Keratinocyte (primary cell): ENCODE data around the gene CARD11. TPM values are rescaled to one million over a fixed set of nuclear protein-coding genes. Genes with fewer than 3 reads are reported as not detected.

Experiments used
- DNase-seq: peaks from one replicate; pipeline ENCODE4 v3.0.0-alpha.2; 2011; ENCODE audit warnings: low read depth, missing footprints, low spot score
- FAIRE-seq: peaks from 2 replicates; lab custom pipeline; 2011; peaks lifted over from hg19 to GRCh38; lab: Jason Lieb, UNC
- H2AFZ ChIP-seq: 2 replicates; pipeline ENCODE4 v1.6.0; 2012; ENCODE audit warnings: low read length, control low read depth, inconsistent platforms; ENCODE audit not compliant: control insufficient read depth
- H3K27ac ChIP-seq: 2 replicates; pipeline ENCODE4 v1.5.1; 2011; ENCODE audit warnings: low read length; ENCODE audit not compliant: control insufficient read depth, insufficient read depth
- H3K27me3 ChIP-seq: 3 replicates; pipeline ENCODE4 v1.6.0; 2011; ENCODE audit warnings: low read length; ENCODE audit not compliant: control insufficient read depth, insufficient read depth; ENCODE audit errors: extremely low read depth
- H3K36me3 ChIP-seq, 2 experiments: 2 replicates in 1 of 2; 3 replicates in 1 of 2; pipeline ENCODE4 v1.5.1; 2011; ENCODE audit warnings: low read length in 2 of 2, mild to moderate bottlenecking in 1 of 2; ENCODE audit not compliant: control insufficient read depth in 2 of 2, insufficient read depth in 2 of 2; ENCODE audit errors: extremely low read depth in 1 of 2
- H3K4me1 ChIP-seq: 3 replicates; pipeline ENCODE4 v1.5.1; 2011; ENCODE audit warnings: low read length; ENCODE audit not compliant: control insufficient read depth, insufficient read depth; ENCODE audit errors: extremely low read depth
- H3K4me2 ChIP-seq: 3 replicates; pipeline ENCODE4 v1.6.0; 2011; ENCODE audit warnings: low read depth, low read length; ENCODE audit not compliant: control insufficient read depth, insufficient read depth; ENCODE audit errors: extremely low read depth
- H3K4me3 ChIP-seq, 3 experiments: fragments of 200-600 bp in 1 of 3; sonication (generic) in 1 of 3; 2 replicates in 2 of 3; 3 replicates in 1 of 3; pipeline ENCODE4 v1.5.1; 2011 to 2016; ENCODE audit warnings: low read length in 3 of 3, mild to moderate bottlenecking in 3 of 3, control low read depth in 2 of 3, inconsistent platforms in 1 of 3, low read depth in 1 of 3, mixed read lengths in 1 of 3, mixed run types in 1 of 3, moderate library complexity in 1 of 3; ENCODE audit not compliant: control insufficient read depth in 2 of 3, insufficient read depth in 2 of 3; ENCODE audit errors: extremely low read depth in 1 of 3
- H3K79me2 ChIP-seq: 2 replicates; pipeline ENCODE4 v1.6.0; 2012; ENCODE audit warnings: low read length; ENCODE audit not compliant: control insufficient read depth, insufficient read depth
- H3K9ac ChIP-seq: 3 replicates; pipeline ENCODE4 v1.6.0; 2011; ENCODE audit warnings: low read length; ENCODE audit not compliant: control insufficient read depth, insufficient read depth; ENCODE audit errors: extremely low read depth
- H3K9me1 ChIP-seq: 3 replicates; pipeline ENCODE4 v1.6.0; 2011; ENCODE audit warnings: low read length; ENCODE audit not compliant: control insufficient read depth, insufficient read depth; ENCODE audit errors: extremely low read depth
- H3K9me3 ChIP-seq: 2 replicates; pipeline ENCODE4 v1.5.1; 2012; ENCODE audit warnings: low read depth, low read length; ENCODE audit not compliant: control insufficient read depth
- H4K20me1 ChIP-seq: 3 replicates; pipeline ENCODE4 v1.6.0; 2011; ENCODE audit warnings: low read length; ENCODE audit not compliant: control insufficient read depth, insufficient read depth; ENCODE audit errors: extremely low read depth
- CTCF ChIP-seq, 3 experiments: IDR thresholded peaks in 1 of 3; conservative IDR thresholded peaks in 1 of 3; optimal IDR thresholded peaks in 1 of 3; 2 replicates in 2 of 3; 3 replicates in 1 of 3; pipeline versions ENCODE3 to v1.5.1; 2011; ENCODE audit warnings: low read length in 3 of 3, mild to moderate bottlenecking in 3 of 3, moderate library complexity in 2 of 3, control low read depth in 1 of 3, inconsistent platforms in 1 of 3; ENCODE audit not compliant: insufficient read depth in 2 of 3; ENCODE audit errors: extremely low read depth in 1 of 3
- EZH2 ChIP-seq: IDR thresholded peaks from one replicate; pipeline ENCODE4 v1.6.1; 2012; ENCODE audit warnings: inconsistent platforms, mild to moderate bottlenecking, low read length, moderate library complexity
- dilution Hi-C: fragments of 300-500 bp; cut with MboI; formaldehyde crosslinking; loops from one replicate; pipeline ENCODE4 v1.7.0; 2020; ENCODE audit warnings: low sequenced_read_pairs; ENCODE audit not compliant: extremely low pct_ligation_motif_present
- polyA plus RNA-seq, 5 experiments: library from polyadenylated mRNA; depleted of rRNA in 3 of 5; stranded (reverse) in 3 of 5; stranded (forward) in 1 of 5; unstranded in 1 of 5; fragments of >200 nt; gene quantifications; 1 replicate in 1 of 5; 2 replicates in 3 of 5; 3 replicates in 1 of 5; pipeline versions ENCODE4 v1.2.1 to v1.2.3, GENCODE V29; 2011 to 2012; ENCODE audit warnings: missing spikeins in 2 of 5, low read depth in 1 of 5, low replicate concordance in 1 of 5

Gene CARD11
- polyA plus RNA-seq, 1 donor (not counting 4 experiments of a cell fraction or from before 2014, with no cell fraction given), result 4.3 TPM

GRCh38 chr7:2955269-2955668 lies 88.4 kb downstream of the CARD11 start:
- Histone ChIP-seq H3K9me1 (no peaks in the 10 kb centered on the region), H2AFZ (no peak overlapping the region), H3K27me3 (no peaks in the 10 kb centered on the region), H3K27ac (no peak overlapping the region), H3K36me3 (no peaks in the 10 kb centered on the region), H3K4me1 (peaks cover 29% of the 10 kb centered on the region), H3K4me2 (no peak overlapping the region), H3K79me2 (no peaks in the 10 kb centered on the region), H3K9ac (no peak overlapping the region), H4K20me1 (no peaks in the 10 kb centered on the region), H3K9me3 (no peaks in the 10 kb centered on the region), H3K4me3 (no peak overlapping the region)
- DNase-seq (no peak), FAIRE-seq (no peak)
- dilution Hi-C loops, result no loop called here
- TF ChIP-seq EZH2 (no peak), CTCF (optimal IDR thresholded peaks at IDR 0.05 in 1 of 3, IDR thresholded peaks at IDR 0.05 in 1 of 3, conservative IDR thresholded peaks at IDR 0.05 in 1 of 3; ENCODE audit: extremely low read depth in 1 of 3, insufficient read depth in 2 of 3, low read length in 3 of 3) (no peak)

- H3K9ac ChIP-seq, result no peak overlapping the region
- H4K20me1 ChIP-seq, result no peaks in the 10 kb centered on the region
- no peak overlapping the region for H3K4me2 ChIP-seq
- no peaks in the 10 kb centered on the region for H3K27me3 ChIP-seq
- H3K27ac ChIP-seq, result no peak overlapping the region
- DNase-seq (no peak), FAIRE-seq (no peak)
- H3K9me1 ChIP-seq, result no peaks in the 10 kb centered on the region
- TF ChIP-seq CTCF (optimal IDR thresholded peaks at IDR 0.05 in 1 of 3, IDR thresholded peaks at IDR 0.05 in 1 of 3, conservative IDR thresholded peaks at IDR 0.05 in 1 of 3; ENCODE audit: extremely low read depth in 1 of 3, insufficient read depth in 2 of 3, low read length in 3 of 3) (no peak), EZH2 (no peak)
- no peaks in the 10 kb centered on the region for H3K9me3 ChIP-seq
- H3K4me3 ChIP-seq, result no peak overlapping the region
- dilution Hi-C loops, result no loop called here
- no peaks in the 10 kb centered on the region for H3K36me3 ChIP-seq
- peaks cover 29% of the 10 kb centered on the region for H3K4me1 ChIP-seq
- no peaks in the 10 kb centered on the region for H3K79me2 ChIP-seq
- H2AFZ ChIP-seq, result no peak overlapping the region
These were observed 89.2 kb downstream of the CARD11 start for GRCh38 chr7:2954433-2954853.
